Left ventricle myocardium inferior (tissue), 1 donor: ENCODE data around the gene BLOC1S5. TPM values are rescaled to one million over a fixed set of nuclear protein-coding genes. Genes with fewer than 3 reads are reported as not detected.

ENCODE experiments used
- DNase-seq: peaks from one replicate; pipeline ENCODE4 v3.0.0-alpha.2; 2020
- H3K27ac ChIP-seq: fragments of 200-600 bp; replicated peaks from 2 replicates; pipeline ENCODE4 v1.8.0; 2021
- H3K27me3 ChIP-seq: fragments of 200-600 bp; 2 replicates; pipeline ENCODE4 v1.8.0; 2021; ENCODE audit warnings: low read depth
- H3K36me3 ChIP-seq: fragments of 200-600 bp; 2 replicates; pipeline ENCODE4 v1.8.0; 2021
- H3K4me1 ChIP-seq: fragments of 200-600 bp; 2 replicates; pipeline ENCODE4 v1.8.0; 2021
- H3K4me3 ChIP-seq: fragments of 200-600 bp; 2 replicates; pipeline ENCODE4 v1.8.0; 2021; ENCODE audit warnings: mild to moderate bottlenecking, moderate library complexity
- H3K9me3 ChIP-seq: fragments of 200-600 bp; replicated peaks from 2 replicates; pipeline ENCODE4 v1.8.0; 2021
- intact Hi-C: fragments of 100-400 bp; cut with micrococcal nuclease; formaldehyde crosslinking; loops from one replicate; pipeline ENCODE4 v1.11.0; 2022
- total RNA-seq: library from RNA; stranded (reverse); fragmentation: NEBNext Ultra II Directional; extraction: Animal tissue kit (Norgen Biotek cat#: 25700); gene quantifications from one replicate; pipeline ENCODE4 v1.2.1, GENCODE V29; 2021
- TF ChIP-seq, protein P1 (sequence below): fragments of 200-600 bp; IDR thresholded peaks from 2 replicates; pipeline ENCODE4 v1.8.0; 2021; ENCODE audit warnings: antibody characterized with exemption, mild to moderate bottlenecking, borderline replicate concordance
- donor health status: DM: no; HTN: yes; CAD: no; lungs with severe emphysema.

BLOC1S5 gene
- total RNA-seq, 1 donor from 2014 or later: 8.5 TPM

DNA sequence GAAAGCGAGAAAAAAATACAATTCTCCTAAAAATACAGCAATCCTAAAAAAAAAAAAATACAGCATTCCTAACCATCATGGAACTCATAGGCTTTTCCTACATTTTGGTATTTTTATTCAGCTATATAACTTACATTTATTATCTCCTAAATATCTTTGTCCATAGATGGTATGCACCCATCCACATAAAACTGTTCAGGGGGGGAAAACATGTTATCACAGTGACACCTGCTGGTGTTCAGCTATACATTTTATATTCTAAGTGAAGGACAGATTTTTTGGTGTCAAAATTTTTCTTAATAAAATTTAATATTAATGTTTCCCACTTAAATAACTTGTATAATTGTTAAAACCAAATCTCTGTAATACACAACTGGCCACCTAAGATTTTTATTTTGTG is 58.0 kb downstream of the BLOC1S5 start:
- TF ChIP-seq, protein P1, sequence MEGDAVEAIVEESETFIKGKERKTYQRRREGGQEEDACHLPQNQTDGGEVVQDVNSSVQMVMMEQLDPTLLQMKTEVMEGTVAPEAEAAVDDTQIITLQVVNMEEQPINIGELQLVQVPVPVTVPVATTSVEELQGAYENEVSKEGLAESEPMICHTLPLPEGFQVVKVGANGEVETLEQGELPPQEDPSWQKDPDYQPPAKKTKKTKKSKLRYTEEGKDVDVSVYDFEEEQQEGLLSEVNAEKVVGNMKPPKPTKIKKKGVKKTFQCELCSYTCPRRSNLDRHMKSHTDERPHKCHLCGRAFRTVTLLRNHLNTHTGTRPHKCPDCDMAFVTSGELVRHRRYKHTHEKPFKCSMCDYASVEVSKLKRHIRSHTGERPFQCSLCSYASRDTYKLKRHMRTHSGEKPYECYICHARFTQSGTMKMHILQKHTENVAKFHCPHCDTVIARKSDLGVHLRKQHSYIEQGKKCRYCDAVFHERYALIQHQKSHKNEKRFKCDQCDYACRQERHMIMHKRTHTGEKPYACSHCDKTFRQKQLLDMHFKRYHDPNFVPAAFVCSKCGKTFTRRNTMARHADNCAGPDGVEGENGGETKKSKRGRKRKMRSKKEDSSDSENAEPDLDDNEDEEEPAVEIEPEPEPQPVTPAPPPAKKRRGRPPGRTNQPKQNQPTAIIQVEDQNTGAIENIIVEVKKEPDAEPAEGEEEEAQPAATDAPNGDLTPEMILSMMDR: peak; percentile 63
- Histone ChIP-seq H3K4me1 (peaks cover 6% of the 10 kb centered on the region), H3K27me3 (no peaks in the 10 kb centered on the region), H3K27ac (no peak overlapping the region), H3K36me3 (no peaks in the 10 kb centered on the region), H3K9me3 (no peaks in the 10 kb centered on the region), H3K4me3 (no peak overlapping the region)
- no peak for DNase-seq
- intact Hi-C loops: no loop called here

DNA sequence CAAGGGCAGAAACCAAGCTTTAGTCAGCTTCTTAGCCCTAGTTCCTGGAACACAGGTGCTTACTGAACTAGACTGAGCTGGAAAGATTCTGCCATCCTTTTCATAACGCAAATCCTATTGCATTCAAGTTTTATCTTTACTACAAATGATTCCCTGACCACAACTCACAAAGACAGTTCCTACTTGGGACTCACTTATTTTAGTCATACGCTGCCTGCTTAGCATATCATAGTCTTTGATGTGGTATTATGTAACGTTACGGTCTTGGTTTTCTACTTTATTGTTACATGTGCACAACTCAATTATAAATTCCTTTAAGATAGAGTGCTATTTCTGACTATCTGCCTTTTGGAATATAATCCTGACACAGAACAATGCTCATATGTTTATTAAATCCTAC is 59.1 kb downstream of the BLOC1S5 start:
- no peak for DNase-seq
- Histone ChIP-seq H3K36me3 (no peaks in the 10 kb centered on the region), H3K27ac (no peak overlapping the region), H3K27me3 (no peaks in the 10 kb centered on the region), H3K9me3 (no peaks in the 10 kb centered on the region), H3K4me3 (no peak overlapping the region), H3K4me1 (peaks cover 6% of the 10 kb centered on the region)
- intact Hi-C loops: no loop called here
- TF ChIP-seq, protein P1: no peak

- Histone ChIP-seq H3K4me3 (no peak overlapping the region), H3K27ac (peak overlapping the region; percentile 37), H3K9me3 (no peaks in the 10 kb centered on the region), H3K36me3 (no peaks in the 10 kb centered on the region), H3K27me3 (no peaks in the 10 kb centered on the region), H3K4me1 (peaks cover 11% of the 10 kb centered on the region)
- TF ChIP-seq, protein P1: no peak
- intact Hi-C loops: loop anchor here (5.0 kb wide), 1 partner anchor 278 kb away; no protein-coding TSS in a partner anchor
- no peak for DNase-seq
Observed at GRCh38 chr6:8000636-8001035, 63.6 kb downstream of the BLOC1S5 start.

DNA sequence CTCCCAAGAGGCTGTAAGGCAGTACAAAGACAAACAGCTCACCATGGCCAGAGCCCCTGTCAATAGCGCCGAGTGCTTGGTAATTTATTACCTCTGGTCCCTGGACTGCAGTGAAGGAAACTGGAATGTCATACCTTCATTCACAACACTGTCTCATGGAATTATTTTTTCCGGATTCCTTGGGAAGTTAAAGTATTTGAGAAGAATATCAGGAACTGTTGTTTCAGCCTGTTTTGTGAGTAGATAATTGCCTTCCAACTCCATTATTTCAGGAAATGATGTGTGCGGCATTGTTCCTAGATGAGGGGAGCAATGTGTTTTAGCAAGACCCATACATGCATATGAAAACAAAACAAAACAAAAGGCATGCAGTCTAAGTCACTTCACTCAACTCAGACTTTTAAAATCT is 64.0 kb downstream of the BLOC1S5 start:
- Histone ChIP-seq H3K4me3 (no peak overlapping the region), H3K27ac (peak overlapping the region; percentile 45), H3K9me3 (no peaks in the 10 kb centered on the region), H3K36me3 (no peaks in the 10 kb centered on the region), H3K27me3 (no peaks in the 10 kb centered on the region), H3K4me1 (peaks cover 11% of the 10 kb centered on the region)
- no peak for DNase-seq
- TF ChIP-seq, protein P1: no peak
- intact Hi-C loops: loop anchor here (5.0 kb wide), 1 partner anchor 278 kb away; no protein-coding TSS in a partner anchor

GRCh38 chr6:7999201-7999600 is 65.0 kb downstream of the BLOC1S5 start:
- Histone ChIP-seq H3K4me3 (no peak overlapping the region), H3K9me3 (no peaks in the 10 kb centered on the region), H3K4me1 (peaks cover 11% of the 10 kb centered on the region), H3K27ac (no peak overlapping the region), H3K27me3 (no peaks in the 10 kb centered on the region), H3K36me3 (no peaks in the 10 kb centered on the region)
- no peak for DNase-seq
- intact Hi-C loops: no loop called here
- TF ChIP-seq, protein P1: no peak
